ENCODE data around the gene MYBPH.

DNA sequence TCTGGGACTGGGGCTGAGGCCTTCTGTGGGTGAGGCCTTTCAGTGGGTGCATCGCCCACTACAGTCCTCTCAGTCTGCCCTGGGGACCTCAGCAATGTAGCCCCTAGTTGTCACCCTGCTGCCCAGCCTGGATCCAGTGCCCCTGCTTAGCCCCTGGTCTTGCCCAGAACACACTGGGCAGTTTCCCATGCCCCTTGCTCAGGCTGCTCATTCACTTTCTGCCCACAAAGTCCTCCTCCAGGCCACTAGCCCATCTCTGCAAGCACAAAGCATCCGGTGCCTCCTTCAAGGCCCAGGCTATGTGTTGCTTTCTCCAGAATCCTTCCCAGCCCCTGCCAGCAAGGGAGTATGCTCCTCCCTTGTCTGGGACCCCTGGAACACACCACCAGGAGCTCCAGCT lies 53.5 kb downstream of the MYBPH start:
- TF ChIP-seq, protein P1, sequence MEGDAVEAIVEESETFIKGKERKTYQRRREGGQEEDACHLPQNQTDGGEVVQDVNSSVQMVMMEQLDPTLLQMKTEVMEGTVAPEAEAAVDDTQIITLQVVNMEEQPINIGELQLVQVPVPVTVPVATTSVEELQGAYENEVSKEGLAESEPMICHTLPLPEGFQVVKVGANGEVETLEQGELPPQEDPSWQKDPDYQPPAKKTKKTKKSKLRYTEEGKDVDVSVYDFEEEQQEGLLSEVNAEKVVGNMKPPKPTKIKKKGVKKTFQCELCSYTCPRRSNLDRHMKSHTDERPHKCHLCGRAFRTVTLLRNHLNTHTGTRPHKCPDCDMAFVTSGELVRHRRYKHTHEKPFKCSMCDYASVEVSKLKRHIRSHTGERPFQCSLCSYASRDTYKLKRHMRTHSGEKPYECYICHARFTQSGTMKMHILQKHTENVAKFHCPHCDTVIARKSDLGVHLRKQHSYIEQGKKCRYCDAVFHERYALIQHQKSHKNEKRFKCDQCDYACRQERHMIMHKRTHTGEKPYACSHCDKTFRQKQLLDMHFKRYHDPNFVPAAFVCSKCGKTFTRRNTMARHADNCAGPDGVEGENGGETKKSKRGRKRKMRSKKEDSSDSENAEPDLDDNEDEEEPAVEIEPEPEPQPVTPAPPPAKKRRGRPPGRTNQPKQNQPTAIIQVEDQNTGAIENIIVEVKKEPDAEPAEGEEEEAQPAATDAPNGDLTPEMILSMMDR (IDR thresholded peaks at IDR 0.05) = no peak
- no peak for TF ChIP-seq POLR2A (IDR thresholded peaks at IDR 0.05; ENCODE audit: low read depth)
- no peak for TF ChIP-seq EP300 (IDR thresholded peaks at IDR 0.05)
